ENCODE data around the gene INPP5D.

The INPP5D gene

DNA sequence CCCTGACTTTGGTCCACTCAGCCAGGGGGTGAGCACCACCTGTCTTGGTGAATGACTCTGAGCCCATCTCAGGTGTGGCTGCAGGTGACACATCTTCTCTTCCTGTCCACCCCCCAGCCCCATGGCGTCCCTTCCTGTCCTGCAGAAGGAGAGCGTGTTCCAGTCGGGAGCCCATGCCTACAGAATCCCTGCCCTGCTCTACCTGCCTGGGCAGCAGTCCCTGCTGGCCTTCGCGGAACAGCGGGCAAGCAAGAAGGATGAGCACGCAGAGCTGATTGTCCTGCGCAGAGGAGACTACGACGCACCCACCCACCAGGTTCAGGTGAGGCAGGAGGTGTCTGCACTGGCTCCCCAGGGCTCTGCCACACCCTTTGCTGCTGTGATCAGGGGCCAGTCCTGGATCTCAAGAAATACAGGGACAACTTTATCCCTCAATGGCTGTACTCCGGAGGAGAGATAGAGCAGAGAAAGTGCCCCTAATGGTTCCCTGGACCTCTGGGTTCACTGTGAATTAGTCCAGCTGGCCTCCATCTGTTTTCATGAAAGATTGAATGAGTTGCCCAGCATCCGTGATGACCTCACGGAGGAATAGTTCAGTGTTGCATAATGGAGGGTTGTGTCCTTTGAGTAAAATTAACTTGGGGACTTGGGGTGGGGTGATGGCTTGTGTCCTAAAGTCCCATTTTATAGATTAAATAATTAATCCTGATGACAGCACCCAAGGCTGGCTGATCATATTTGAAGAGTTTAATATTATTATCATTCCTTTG lies 27.4 kb upstream of the INPP5D start, which contains the start of gene NEU2:
Gene NEU2, plus strand, starts transcription at position 122 of the 770 bp plus-strand sequence. Its CDS starts 0 bp downstream, at position 122.
- Histone ChIP-seq H3K9ac (no peak within 1 kb of the TSS), H3K4me2 (no peak within 1 kb of the TSS)

DNA sequence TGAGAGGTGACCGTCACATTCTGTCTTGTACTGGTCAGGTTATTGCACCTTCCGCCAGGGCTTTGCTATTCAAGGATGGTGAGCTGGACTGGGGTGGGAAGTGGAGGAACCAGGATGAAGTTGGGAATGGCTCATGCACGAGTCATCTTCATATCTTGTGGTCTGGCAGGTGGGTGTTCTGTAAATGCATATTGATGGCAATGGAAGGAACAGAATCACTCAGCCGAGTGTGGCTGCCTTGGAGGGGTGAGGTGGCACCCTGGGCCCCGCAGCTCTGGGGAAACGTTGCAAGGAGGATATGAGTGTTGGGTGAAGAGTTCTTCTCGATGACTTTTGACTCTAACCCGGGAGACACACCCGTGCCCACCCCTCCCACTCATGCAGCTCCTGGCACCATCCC lies 26.5 kb upstream of the INPP5D start:
- H3K27me3 ChIP-seq, result no peaks in the 10 kb centered on the region
- no peaks in the 10 kb centered on the region for H4K20me1 ChIP-seq
- H3K4me3 ChIP-seq, result no peak overlapping the region
- H3K36me3 ChIP-seq, result no peaks in the 10 kb centered on the region
- no peak for TF ChIP-seq Cebpa-rat (IDR thresholded peaks at IDR 0.05)
- H3K27ac ChIP-seq, result no peak overlapping the region
- no peaks in the 10 kb centered on the region for H3K9me3 ChIP-seq
- no peak overlapping the region for H3K9ac ChIP-seq
- no peaks in the 10 kb centered on the region for H3K4me1 ChIP-seq
- no peak overlapping the region for H3K4me2 ChIP-seq

More for the DNA sequence above, 27.4 kb upstream of the INPP5D start, which contains the start of gene NEU2:
- H3K27ac ChIP-seq, result no peak within 1 kb of the TSS
- H3K9me3 ChIP-seq, result no peaks in the 10 kb centered on the region
- no peak within 1 kb of the TSS for H3K4me3 ChIP-seq
- H3K4me1 ChIP-seq, result no peaks in the 10 kb centered on the region
- H4K20me1 ChIP-seq, result no peaks in the 10 kb centered on the region
- no peaks in the 10 kb centered on the region for H3K36me3 ChIP-seq
- H3K27me3 ChIP-seq, result no peaks in the 10 kb centered on the region
- TF ChIP-seq Cebpa-rat (IDR thresholded peaks at IDR 0.05), result no peak

DNA sequence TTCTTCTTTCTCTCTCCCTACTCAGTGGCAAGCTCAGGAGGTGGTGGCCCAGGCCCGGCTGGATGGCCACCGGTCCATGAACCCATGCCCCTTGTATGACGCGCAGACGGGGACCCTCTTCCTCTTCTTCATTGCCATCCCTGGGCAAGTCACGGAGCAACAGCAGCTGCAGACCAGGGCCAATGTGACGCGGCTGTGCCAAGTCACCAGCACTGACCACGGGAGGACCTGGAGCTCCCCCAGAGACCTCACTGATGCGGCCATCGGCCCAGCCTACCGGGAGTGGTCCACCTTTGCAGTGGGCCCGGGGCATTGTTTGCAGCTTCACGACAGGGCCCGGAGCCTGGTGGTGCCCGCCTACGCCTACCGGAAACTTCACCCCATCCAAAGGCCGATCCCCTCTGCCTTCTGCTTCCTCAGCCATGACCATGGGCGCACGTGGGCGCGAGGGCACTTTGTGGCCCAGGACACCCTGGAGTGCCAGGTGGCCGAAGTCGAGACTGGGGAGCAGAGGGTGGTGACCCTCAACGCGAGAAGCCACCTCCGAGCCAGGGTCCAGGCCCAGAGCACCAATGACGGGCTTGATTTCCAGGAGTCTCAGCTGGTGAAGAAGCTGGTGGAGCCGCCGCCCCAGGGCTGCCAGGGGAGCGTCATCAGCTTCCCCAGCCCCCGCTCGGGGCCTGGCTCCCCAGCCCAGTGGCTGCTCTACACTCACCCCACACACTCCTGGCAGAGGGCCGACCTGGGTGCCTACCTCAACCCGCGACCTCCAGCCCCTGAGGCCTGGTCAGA lies 25.9 kb upstream of the INPP5D start:
- Histone ChIP-seq H3K27ac (no peak overlapping the region), H4K20me1 (no peaks in the 10 kb centered on the region), H3K9ac (no peak overlapping the region), H3K9me3 (no peaks in the 10 kb centered on the region), H3K4me3 (no peak overlapping the region), H3K4me1 (no peaks in the 10 kb centered on the region), H3K27me3 (no peaks in the 10 kb centered on the region), H3K36me3 (no peaks in the 10 kb centered on the region), H3K4me2 (no peak overlapping the region)
- TF ChIP-seq Cebpa-rat (IDR thresholded peaks at IDR 0.05), result no peak

DNA sequence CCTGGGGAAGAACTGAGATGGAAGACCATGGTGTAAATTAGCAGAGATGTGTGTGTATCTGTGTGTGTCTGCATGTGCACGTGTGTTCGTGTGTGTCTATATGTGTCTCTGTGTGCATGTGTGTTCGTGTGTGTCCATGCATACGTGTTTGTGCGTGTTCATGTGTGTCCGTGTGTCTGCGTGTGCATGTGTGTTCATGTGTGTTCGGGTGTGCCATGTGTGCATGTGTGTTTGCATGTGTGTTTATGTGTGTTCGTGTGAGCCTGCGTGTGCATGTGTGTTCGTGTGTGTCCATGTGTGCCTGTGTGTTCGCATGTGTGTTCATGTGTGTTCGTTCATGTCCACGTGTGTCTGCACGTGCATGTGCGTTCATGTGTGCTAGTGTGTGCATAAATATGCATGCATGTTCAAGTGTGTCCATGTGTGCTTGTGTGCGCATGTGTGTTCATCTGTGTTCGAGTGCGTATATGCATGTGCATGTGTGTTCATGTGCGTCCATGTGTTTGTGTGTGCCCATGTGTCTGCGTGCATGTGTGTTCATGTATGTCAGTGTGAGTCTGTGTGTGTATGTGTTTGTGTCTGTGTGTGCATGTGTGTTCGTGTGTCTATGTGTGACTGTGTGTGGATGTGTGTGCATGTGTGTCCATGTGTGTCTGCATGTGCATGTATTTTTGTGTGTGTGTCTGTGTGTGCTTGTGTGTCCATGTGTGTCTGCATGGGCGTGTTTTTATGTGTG lies 24.5 kb upstream of the INPP5D start:
- H3K27ac ChIP-seq, result no peak overlapping the region
- no peak for TF ChIP-seq Cebpa-rat (IDR thresholded peaks at IDR 0.05)
- no peaks in the 10 kb centered on the region for H3K9me3 ChIP-seq
- H3K9ac ChIP-seq, result no peak overlapping the region
- no peaks in the 10 kb centered on the region for H4K20me1 ChIP-seq
- no peak overlapping the region for H3K4me3 ChIP-seq
- H3K36me3 ChIP-seq, result no peaks in the 10 kb centered on the region
- H3K4me2 ChIP-seq, result no peak overlapping the region
- no peaks in the 10 kb centered on the region for H3K4me1 ChIP-seq
- no peaks in the 10 kb centered on the region for H3K27me3 ChIP-seq

DNA sequence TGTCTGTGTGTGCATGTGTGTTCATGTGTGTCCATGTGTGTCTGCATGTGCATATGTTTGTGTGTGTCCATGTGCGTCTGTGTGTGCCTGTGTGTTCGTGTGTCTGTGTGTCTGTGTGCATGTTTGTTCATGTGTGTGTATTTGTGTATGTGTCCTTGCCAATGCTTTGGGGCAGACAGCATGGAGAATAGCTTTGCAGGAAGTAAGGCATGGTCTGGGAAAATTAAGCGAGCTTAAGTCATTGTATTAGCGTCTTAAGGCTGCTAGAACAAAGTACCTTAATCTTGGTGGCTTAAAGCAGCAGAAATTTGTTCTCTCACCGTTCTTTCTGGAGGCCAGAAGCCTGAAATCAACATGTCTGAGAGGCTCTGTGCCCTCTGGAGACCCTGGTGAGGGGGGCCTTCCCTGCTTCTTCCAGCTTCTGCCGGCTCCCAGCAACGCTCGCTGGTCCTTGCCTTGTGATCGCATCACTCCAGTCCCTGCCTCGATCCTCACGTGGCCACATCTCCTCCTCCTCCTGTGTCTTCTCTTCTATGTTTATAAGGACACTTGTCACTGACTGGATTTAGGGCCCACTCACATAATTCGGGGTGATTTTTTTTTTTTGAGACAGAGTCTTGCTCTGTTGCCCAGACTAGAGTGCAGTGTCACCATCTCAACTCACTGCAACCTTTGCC lies 23.8 kb upstream of the INPP5D start:
- Histone ChIP-seq H3K27me3 (no peaks in the 10 kb centered on the region), H3K4me1 (no peaks in the 10 kb centered on the region), H3K36me3 (no peaks in the 10 kb centered on the region), H3K9me3 (no peaks in the 10 kb centered on the region), H3K4me3 (no peak overlapping the region), H3K27ac (no peak overlapping the region), H4K20me1 (no peaks in the 10 kb centered on the region), H3K9ac (no peak overlapping the region), H3K4me2 (no peak overlapping the region)
- no peak for TF ChIP-seq Cebpa-rat (IDR thresholded peaks at IDR 0.05)

DNA sequence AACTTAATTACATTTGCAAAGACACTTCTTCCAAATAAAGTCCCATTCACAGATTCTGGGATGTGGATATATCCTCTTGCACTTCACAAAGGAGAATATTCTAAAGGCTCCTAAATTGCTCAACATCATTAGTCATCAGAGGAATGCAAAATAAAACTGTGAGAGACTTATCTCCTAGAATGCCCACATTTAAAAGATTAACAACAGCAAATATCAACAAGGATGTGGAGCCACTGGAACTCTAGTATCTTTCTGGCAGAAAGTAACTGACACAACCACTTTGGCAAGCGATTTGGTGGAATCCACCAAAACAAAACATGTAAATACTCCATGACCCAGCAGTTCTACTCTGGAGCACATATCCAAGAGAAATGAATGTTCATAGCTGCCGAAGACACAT lies 23.1 kb upstream of the INPP5D start:
- H3K27ac ChIP-seq, result no peak overlapping the region
- H3K9me3 ChIP-seq, result no peaks in the 10 kb centered on the region
- no peaks in the 10 kb centered on the region for H4K20me1 ChIP-seq
- no peak overlapping the region for H3K9ac ChIP-seq
- H3K27me3 ChIP-seq, result no peaks in the 10 kb centered on the region
- H3K36me3 ChIP-seq, result no peaks in the 10 kb centered on the region
- TF ChIP-seq Cebpa-rat (IDR thresholded peaks at IDR 0.05), result no peak
- peaks cover 4% of the 10 kb centered on the region; the same call in 1 of the 2 replicates for H3K4me1 ChIP-seq
- H3K4me2 ChIP-seq, result no peak overlapping the region
- H3K4me3 ChIP-seq, result no peak overlapping the region

DNA sequence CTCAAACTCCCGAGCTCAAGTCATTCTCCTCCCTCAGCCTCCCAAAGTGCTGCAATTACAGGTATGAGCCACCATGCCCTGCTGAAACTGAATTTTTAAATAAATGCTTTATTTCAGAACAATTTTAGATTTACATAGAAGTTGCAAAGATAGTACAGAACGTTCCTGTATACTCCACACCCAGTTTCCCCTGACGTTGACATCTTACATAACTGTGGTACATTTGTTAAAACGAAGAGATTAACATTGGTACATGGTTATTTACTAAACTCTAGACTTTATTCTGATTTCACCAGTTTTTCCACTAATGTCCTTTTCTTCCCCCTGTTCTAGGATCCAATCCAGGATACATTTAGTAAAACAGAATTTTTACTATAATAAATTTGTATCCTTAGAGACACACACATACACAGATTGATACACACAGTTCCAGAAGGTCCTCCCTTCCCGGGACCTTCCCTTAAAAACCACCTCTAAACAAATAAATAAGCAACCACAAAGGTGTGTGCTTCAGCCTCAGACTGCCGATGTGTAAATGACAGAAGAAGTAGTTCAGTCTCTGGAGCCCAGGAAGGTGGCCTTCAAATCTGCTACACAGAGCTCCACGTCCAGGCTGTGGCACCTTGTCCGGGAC lies 20.8 kb upstream of the INPP5D start:
- Histone ChIP-seq H3K27ac (no peak overlapping the region), H3K9me3 (no peaks in the 10 kb centered on the region), H3K4me1 (peaks cover 5% of the 10 kb centered on the region; the same call in 1 of the 2 replicates), H3K9ac (no peak overlapping the region), H3K4me2 (no peak overlapping the region), H4K20me1 (no peaks in the 10 kb centered on the region), H3K36me3 (no peaks in the 10 kb centered on the region), H3K27me3 (no peaks in the 10 kb centered on the region), H3K4me3 (no peak overlapping the region)
- no peak for TF ChIP-seq Cebpa-rat (IDR thresholded peaks at IDR 0.05)

DNA sequence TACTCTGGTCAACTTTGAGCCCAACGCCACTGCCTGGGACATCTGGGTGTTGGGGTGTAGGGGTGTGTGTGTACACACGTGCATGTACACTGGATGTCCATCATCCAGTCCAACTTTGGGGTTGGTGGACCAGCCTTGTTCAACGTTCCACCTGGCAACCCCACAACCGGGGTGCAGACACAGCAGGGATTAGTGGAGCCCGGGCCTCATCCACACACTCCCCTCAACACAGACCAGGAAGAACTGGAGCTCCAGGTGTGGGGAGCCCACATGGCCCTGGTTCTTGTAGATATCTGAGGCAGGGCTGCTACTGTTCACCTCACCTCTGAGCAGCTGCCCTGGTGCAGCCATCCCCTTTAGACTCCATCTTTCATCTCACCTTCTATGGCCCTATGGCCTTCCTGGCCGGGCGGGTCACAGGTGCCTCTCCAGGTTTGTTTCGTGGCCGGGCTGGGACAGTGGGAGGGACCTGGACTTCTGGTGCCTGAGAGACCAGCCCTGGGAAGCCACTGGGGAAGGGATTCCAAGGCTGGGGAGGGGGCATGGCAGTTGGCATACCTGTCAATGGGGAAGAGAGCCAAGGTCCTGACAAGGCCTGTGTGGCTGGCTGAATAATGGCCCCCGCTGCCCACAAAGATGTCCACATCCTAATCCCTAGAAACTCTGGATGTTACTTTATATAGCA lies 20.2 kb upstream of the INPP5D start:
- Histone ChIP-seq H3K36me3 (no peaks in the 10 kb centered on the region), H3K27me3 (no peaks in the 10 kb centered on the region), H3K9me3 (no peaks in the 10 kb centered on the region), H4K20me1 (no peaks in the 10 kb centered on the region), H3K4me3 (no peak overlapping the region), H3K4me1 (peaks cover 5% of the 10 kb centered on the region; the same call in 1 of the 2 replicates), H3K27ac (no peak overlapping the region), H3K9ac (no peak overlapping the region), H3K4me2 (no peak overlapping the region)
- no peak for TF ChIP-seq Cebpa-rat (IDR thresholded peaks at IDR 0.05)
